H1 (cell line): ENCODE measurements around the gene SLC38A10. TPM values are rescaled to one million over a fixed set of nuclear protein-coding genes. Genes with fewer than 3 reads are reported as not detected.

ENCODE experiments used
- CTCF ChIA-PET: fragments of 300-600 bp; sonication (Branson Sonifier 250); formaldehyde crosslinking; loops from one replicate; lab custom pipeline; 2021; ENCODE audit not compliant: partially characterized antibody; lab: Charles Lee
- POLR2A ChIA-PET: fragments of 300-600 bp; sonication (Branson Sonifier 250); formaldehyde crosslinking; loops from one replicate; lab custom pipeline; 2021; ENCODE audit warnings: inconsistent platforms; ENCODE audit not compliant: partially characterized antibody; lab: Charles Lee
- DNase-seq, 2 experiments: peaks; one replicate each; pipeline versions ENCODE4 v3.0.0 to v3.0.0-alpha.2; 2010 to 2022; ENCODE audit warnings: low spot score in 2 of 2, low read depth in 1 of 2, mixed read lengths in 1 of 2
- FAIRE-seq: peaks from 2 replicates; lab custom pipeline; 2011; peaks lifted over from hg19 to GRCh38; lab: Jason Lieb, UNC
- H2AFZ ChIP-seq: 2 replicates; pipeline ENCODE4 v1.8.1; 2012; ENCODE audit warnings: low read length, inconsistent platforms
- H2AK5ac ChIP-seq: 2 replicates; pipeline ENCODE4 v1.6.1; 2013; ENCODE audit warnings: low read depth, low read length
- H2BK120ac ChIP-seq: replicated peaks from 2 replicates; pipeline ENCODE3; 2013; ENCODE audit warnings: low read depth, low read length, inconsistent platforms
- H2BK12ac ChIP-seq: 2 replicates; pipeline ENCODE4 v1.6.1; 2013; ENCODE audit warnings: low read depth, low read length
- H2BK15ac ChIP-seq: 2 replicates; pipeline ENCODE4 v1.6.1; 2013; ENCODE audit warnings: low read length
- H2BK20ac ChIP-seq: 2 replicates; pipeline ENCODE4 v1.6.1; 2013; ENCODE audit warnings: low read length
- H2BK5ac ChIP-seq: 2 replicates; pipeline ENCODE4 v1.6.1; 2013; ENCODE audit warnings: low read depth, low read length
- H3K14ac ChIP-seq: 2 replicates; pipeline ENCODE4 v1.6.1; 2013; ENCODE audit warnings: inconsistent platforms; ENCODE audit not compliant: insufficient read length
- H3K18ac ChIP-seq: 2 replicates; pipeline ENCODE4 v1.6.1; 2013; ENCODE audit warnings: low read length; ENCODE audit errors: extremely low read depth
- H3K23ac ChIP-seq: 2 replicates; pipeline ENCODE4 v1.6.1; 2013; ENCODE audit warnings: inconsistent platforms; ENCODE audit not compliant: insufficient read length
- H3K23me2 ChIP-seq: 2 replicates; pipeline ENCODE4 v1.6.1; 2013; ENCODE audit warnings: low read depth, low read length
- H3K27ac ChIP-seq: 2 replicates; pipeline ENCODE4 v1.6.1; 2011; ENCODE audit warnings: low read depth, low read length, inconsistent platforms
- H3K27me3 ChIP-seq, 4 experiments: replicated peaks in 1 of 4; 1 replicate in 1 of 4; 2 replicates in 3 of 4; pipeline versions ENCODE4 v1.6.1 to v1.8.1; 2011 to 2013; ENCODE audit warnings: low read length in 3 of 4, mild to moderate bottlenecking in 3 of 4, inconsistent platforms in 2 of 4, mixed read lengths in 2 of 4, moderate library complexity in 1 of 4; ENCODE audit not compliant: control insufficient read depth in 3 of 4, insufficient read depth in 3 of 4; ENCODE audit errors: extremely low read depth in 1 of 4
- H3K36me3 ChIP-seq, 4 experiments: 2 replicates each; pipeline versions ENCODE4 v1.6.1 to v1.8.1; 2011 to 2013; ENCODE audit warnings: mild to moderate bottlenecking in 4 of 4, low read length in 3 of 4, moderate library complexity in 2 of 4, control low read depth in 1 of 4, inconsistent platforms in 1 of 4; ENCODE audit not compliant: insufficient read depth in 4 of 4, control insufficient read depth in 2 of 4
- H3K4ac ChIP-seq: replicated peaks from 2 replicates; pipeline ENCODE3; 2013; ENCODE audit warnings: low read length, low read depth, mixed read lengths, inconsistent platforms; ENCODE audit not compliant: insufficient read length
- H3K4me1 ChIP-seq, 4 experiments: replicated peaks in 1 of 4; 1 replicate in 1 of 4; 2 replicates in 3 of 4; pipeline versions ENCODE4 v1.6.1 to v1.8.1; 2011 to 2013; ENCODE audit warnings: low read length in 3 of 4, inconsistent platforms in 2 of 4, mixed read lengths in 1 of 4; ENCODE audit not compliant: insufficient read depth in 4 of 4, control insufficient read depth in 3 of 4
- H3K4me2 ChIP-seq, 2 experiments: 2 replicates each; pipeline versions ENCODE4 v1.6.1 to v1.8.1; 2011 to 2013; ENCODE audit warnings: low read depth in 2 of 2, low read length in 2 of 2, control low read depth in 1 of 2, inconsistent platforms in 1 of 2, mild to moderate bottlenecking in 1 of 2; ENCODE audit not compliant: insufficient read depth in 1 of 2
- H3K4me3 ChIP-seq, 4 experiments: fragments of 200-600, 300-600 bp in 1 of 4; sonication (generic), shearing (Covaris generic), sonication (Bioruptor Twin) in 1 of 4; 2 replicates each; pipeline versions ENCODE4 v1.5.1 to v1.8.1; 2011 to 2016; ENCODE audit warnings: low read length in 4 of 4, low read depth in 3 of 4, control low read depth in 2 of 4, inconsistent platforms in 2 of 4, mild to moderate bottlenecking in 2 of 4, mixed read lengths in 1 of 4, moderate library complexity in 1 of 4; ENCODE audit not compliant: insufficient read depth in 2 of 4; ENCODE audit errors: extremely low read depth in 1 of 4
- H3K56ac ChIP-seq: replicated peaks from 2 replicates; pipeline ENCODE3; 2013; ENCODE audit warnings: low read depth, mild to moderate bottlenecking, mixed read lengths, low read length, inconsistent platforms; ENCODE audit not compliant: insufficient read length
- H3K79me1 ChIP-seq: 2 replicates; pipeline ENCODE4 v1.6.1; 2013; ENCODE audit warnings: low read depth, low read length, control low read depth
- H3K79me2 ChIP-seq, 2 experiments: 2 replicates each; pipeline versions ENCODE4 v1.6.1 to v1.8.1; 2012 to 2013; ENCODE audit warnings: low read length in 2 of 2, mild to moderate bottlenecking in 2 of 2, inconsistent platforms in 1 of 2; ENCODE audit not compliant: insufficient read depth in 2 of 2, control insufficient read depth in 1 of 2
- H3K9ac ChIP-seq, 4 experiments: replicated peaks in 1 of 4; 1 replicate in 1 of 4; 2 replicates in 3 of 4; pipeline versions ENCODE4 v1.6.1 to v1.8.1; 2011 to 2013; ENCODE audit warnings: low read depth in 3 of 4, low read length in 3 of 4, control low read depth in 2 of 4, mild to moderate bottlenecking in 2 of 4, moderate library complexity in 2 of 4, inconsistent platforms in 1 of 4; ENCODE audit errors: extremely low read depth in 1 of 4
- H3K9me3 ChIP-seq, 2 experiments: 2 replicates each; pipeline versions ENCODE4 v1.6.1 to v1.8.1; 2012 to 2013; ENCODE audit warnings: mild to moderate bottlenecking in 2 of 2, moderate library complexity in 2 of 2, control low read depth in 1 of 2, inconsistent platforms in 1 of 2, low read depth in 1 of 2, low read length in 1 of 2, mixed read lengths in 1 of 2; ENCODE audit not compliant: insufficient read depth in 2 of 2
- H4K20me1 ChIP-seq, 2 experiments: replicated peaks in 1 of 2; 2 replicates each; pipeline versions ENCODE3 to v1.8.1; 2011 to 2013; ENCODE audit warnings: inconsistent platforms in 2 of 2, low read length in 2 of 2, mild to moderate bottlenecking in 1 of 2; ENCODE audit not compliant: insufficient read depth in 2 of 2, control insufficient read depth in 1 of 2
- H4K5ac ChIP-seq: 2 replicates; pipeline ENCODE4 v1.6.1; 2013; ENCODE audit warnings: low read length, low read depth, mixed read lengths, inconsistent platforms; ENCODE audit not compliant: insufficient read length
- H4K8ac ChIP-seq: 2 replicates; pipeline ENCODE4 v1.8.0; 2013; ENCODE audit warnings: mild to moderate bottlenecking, moderate library complexity, low read length, inconsistent platforms; ENCODE audit not compliant: insufficient read depth; ENCODE audit errors: extremely low read depth
- H4K91ac ChIP-seq: replicated peaks from 2 replicates; pipeline ENCODE3; 2013; ENCODE audit warnings: low read length, mixed read lengths, inconsistent platforms; ENCODE audit not compliant: insufficient read length
- CEBPB ChIP-seq: IDR thresholded peaks from 2 replicates; pipeline ENCODE4 v1.6.1; 2012; ENCODE audit warnings: low read depth, low read length
- GTF2F1 ChIP-seq: IDR thresholded peaks from 2 replicates; pipeline ENCODE4 v1.6.1; 2012; ENCODE audit warnings: low read depth, low read length, improper control_type of control experiment, borderline replicate concordance
- JUN ChIP-seq: IDR thresholded peaks from 2 replicates; pipeline ENCODE4 v1.6.1; 2011; ENCODE audit warnings: low read depth, mild to moderate bottlenecking, improper control_type of control experiment, low read length
- KDM5A ChIP-seq: fragments of 200-600 bp; IDR thresholded peaks from 2 replicates; pipeline ENCODE4 v1.7.1; 2012; ENCODE audit warnings: mild to moderate bottlenecking, low read length, inconsistent platforms, mixed read lengths
- POLR2A ChIP-seq, 2 experiments: IDR thresholded peaks; 1 replicate in 1 of 2; 2 replicates in 1 of 2; pipeline ENCODE4 v1.6.1; 2011; ENCODE audit warnings: low read depth in 2 of 2, low read length in 2 of 2, mild to moderate bottlenecking in 2 of 2; ENCODE audit errors: control extremely low read depth in 1 of 2
- RNF2 ChIP-seq: fragments of 200-900, 300-1000 bp; sonication (generic); IDR thresholded peaks from 2 replicates; pipeline ENCODE4 v1.7.1; 2016; ENCODE audit warnings: borderline replicate concordance, low read depth, mild to moderate bottlenecking, antibody characterized with exemption, low read length; ENCODE audit not compliant: poor library complexity, severe bottlenecking; ENCODE audit errors: missing control alignments
- SAP30 ChIP-seq: fragments of 300-600 bp; sonication (generic); IDR thresholded peaks from 2 replicates; pipeline ENCODE4 v1.7.1; 2012; ENCODE audit warnings: low read length, moderate library complexity, mild to moderate bottlenecking, inconsistent platforms; ENCODE audit not compliant: insufficient read depth, insufficient replicate concordance
- SIRT6 ChIP-seq: IDR thresholded peaks from one replicate; pipeline ENCODE4 v1.7.1; 2012; ENCODE audit warnings: low read length, inconsistent platforms
- SRF ChIP-seq: IDR thresholded peaks from 2 replicates; pipeline ENCODE4 v1.6.1; 2011; ENCODE audit warnings: mild to moderate bottlenecking, low read depth, low read length, moderate library complexity
- ZNF274 ChIP-seq: IDR thresholded peaks from 2 replicates; pipeline ENCODE4 v1.7.0; 2012; ENCODE audit warnings: low read length, borderline replicate concordance; ENCODE audit errors: extremely low read depth
- WGBS, 2 experiments: shearing (Covaris generic) in 1 of 2; methylation state at CpG; one replicate each; pipeline versions ENCODE4 v1.1.6 to v1.1.7; 2013 to 2015; ENCODE audit warnings: low lambda C conversion rate in 2 of 2, mixed read lengths in 2 of 2, inconsistent platforms in 1 of 2, low coverage in 1 of 2, missing lambda C conversion rate in 1 of 2; ENCODE audit not compliant: insufficient replicate concordance in 2 of 2, insufficient coverage in 1 of 2, insufficient read length in 1 of 2; ENCODE audit errors: extremely low coverage in 1 of 2, missing lambda C conversion rate in 1 of 2; 5-methylcytosine and 5-hydroxymethylcytosine counted together
- polyA plus RNA-seq, 7 experiments: library from polyadenylated mRNA; depleted of rRNA in 3 of 7; stranded (reverse) in 5 of 7; unstranded in 2 of 7; fragments of >200 nt in 5 of 7; fragments of 200-250 nt in 2 of 7; gene quantifications; 1 replicate in 5 of 7; 2 replicates in 1 of 7; 4 replicates in 1 of 7; pipeline versions ENCODE4 v1.2.1 to v1.2.3, GENCODE V29; 2011 to 2013; ENCODE audit warnings: missing spikeins in 2 of 7, mixed read lengths in 2 of 7
- total RNA-seq: library from RNA; stranded (reverse); fragmentation: NEBNext Ultra II Directional; extraction: Animal tissue kit (Norgen Biotek cat#: 25700); gene quantifications from 2 replicates; pipeline ENCODE4 v1.2.1, GENCODE V29; 2021
- TF ChIP-seq, protein P1 (sequence below): IDR thresholded peaks from 2 replicates; pipeline ENCODE4 v1.6.1; 2012; ENCODE audit warnings: low read length, inconsistent platforms

SLC38A10 gene
- total and polyA plus RNA-seq, 2 of the 8 experiments (the other 6 are each of a cell fraction or from before 2014, with no cell fraction given): 26.4 to 41.0 TPM

DNA sequence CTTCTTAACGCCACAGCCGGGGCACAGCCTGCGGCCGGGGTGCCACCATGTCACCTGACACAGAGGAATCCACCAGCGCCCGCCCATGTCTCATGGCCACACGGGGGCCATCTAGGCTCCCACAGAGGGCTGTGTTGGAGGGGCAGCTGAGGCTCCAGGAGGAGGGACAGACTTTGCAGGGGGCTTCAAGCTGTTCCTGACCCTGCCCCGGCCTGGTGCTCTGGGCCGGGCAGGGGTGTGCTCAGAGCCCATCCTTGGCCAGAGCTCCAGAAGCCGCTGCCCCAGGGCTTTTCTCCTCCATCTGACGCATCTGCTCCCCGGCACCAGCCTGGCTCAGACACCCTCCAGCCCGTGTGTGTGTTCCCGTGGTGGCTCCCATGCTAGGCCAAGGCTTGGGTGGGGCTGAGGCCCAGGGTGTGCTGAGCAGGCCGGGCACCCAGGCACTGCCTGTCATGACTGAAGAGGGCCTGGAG, 7.8 kb upstream of the SLC38A10 start:
- Histone ChIP-seq H3K9me3 (no peaks in the 10 kb centered on the region), H3K9ac (no peak overlapping the region), H3K18ac (no peak overlapping the region; the same call in 1 of the 2 replicates), H3K79me2 (no peaks in the 10 kb centered on the region), H3K27me3 (no peaks in the 10 kb centered on the region), H3K4me2 (no peak overlapping the region), H3K4me1 (peaks cover 0 to 2% (median 0%) of the 10 kb centered on the region in 4 experiments; a peak in 3 of 7 replicates), H4K91ac (no peak overlapping the region), H4K20me1 (peaks cover 0 to 4% of the 10 kb centered on the region in 2 experiments), H3K36me3 (no peaks in the 10 kb centered on the region), H3K23ac (no peak overlapping the region), H2BK5ac (no peak overlapping the region), H4K5ac (no peak overlapping the region), H3K14ac (no peak overlapping the region), H2AK5ac (no peak overlapping the region), H2BK15ac (no peak overlapping the region), H2BK120ac (no peak overlapping the region), H2BK12ac (no peak overlapping the region; the same call in 1 of the 2 replicates), H3K27ac (no peak overlapping the region), H3K4me3 (no peak overlapping the region), H2BK20ac (no peak overlapping the region), H4K8ac (peak overlapping the region; percentile 14; the same call in 1 of the 2 replicates), H3K79me1 (peaks cover 3% of the 10 kb centered on the region; the same call in 1 of the 2 replicates), H3K56ac (no peak overlapping the region), H3K4ac (no peak overlapping the region), H3K23me2 (peaks cover 5% of the 10 kb centered on the region; the same call in 1 of the 2 replicates), H2AFZ (no peak overlapping the region)
- 87% methylated on average over 14 of the region's 15 CpGs; no CpG with 5 or more reads in 1 of the 2 experiments for WGBS, 2 experiments
- ChIA-PET CTCF (interaction anchor here (1.1 to 5.6 kb wide), 6 partner anchors 10 to 182 kb away, joined by 4 to 34 read pairs (median 4); no protein-coding TSS in a partner anchor), POLR2A (no interaction called here)
- DNase-seq: no peak
- FAIRE-seq: no peak
- no peak for TF ChIP-seq CEBPB
- TF ChIP-seq POLR2A (IDR thresholded peaks at IDR 0.05; ENCODE audit: control extremely low read depth in 1 of 2, low read depth in 2 of 2, low read length in 2 of 2): no peak
- no peak for TF ChIP-seq SAP30
- no peak for TF ChIP-seq KDM5A
- TF ChIP-seq ZNF274: no peak
- TF ChIP-seq GTF2F1: no peak
- no peak for TF ChIP-seq SIRT6
- TF ChIP-seq SRF: no peak
- TF ChIP-seq JUN: no peak
- TF ChIP-seq, protein P1, sequence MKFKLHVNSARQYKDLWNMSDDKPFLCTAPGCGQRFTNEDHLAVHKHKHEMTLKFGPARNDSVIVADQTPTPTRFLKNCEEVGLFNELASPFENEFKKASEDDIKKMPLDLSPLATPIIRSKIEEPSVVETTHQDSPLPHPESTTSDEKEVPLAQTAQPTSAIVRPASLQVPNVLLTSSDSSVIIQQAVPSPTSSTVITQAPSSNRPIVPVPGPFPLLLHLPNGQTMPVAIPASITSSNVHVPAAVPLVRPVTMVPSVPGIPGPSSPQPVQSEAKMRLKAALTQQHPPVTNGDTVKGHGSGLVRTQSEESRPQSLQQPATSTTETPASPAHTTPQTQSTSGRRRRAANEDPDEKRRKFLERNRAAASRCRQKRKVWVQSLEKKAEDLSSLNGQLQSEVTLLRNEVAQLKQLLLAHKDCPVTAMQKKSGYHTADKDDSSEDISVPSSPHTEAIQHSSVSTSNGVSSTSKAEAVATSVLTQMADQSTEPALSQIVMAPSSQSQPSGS: no peak
- TF ChIP-seq RNF2: no peak
